NCI-H526 treated with DMSO at 0.1 percent for 48 hours (cell line): ENCODE data around the gene AUTS2.

Experiments used
- DNase-seq: peaks from one replicate; lab custom pipeline; 2025; lab: John Stamatoyannopoulos, UW

AUTS2 gene

GRCh38 chr7:69599955-69600709, 1.9 kb downstream of the AUTS2 start:
- no peak for DNase-seq

- no peak for DNase-seq
These were observed 2.6 kb downstream of the AUTS2 start for GRCh38 chr7:69600710-69601519.

DNA sequence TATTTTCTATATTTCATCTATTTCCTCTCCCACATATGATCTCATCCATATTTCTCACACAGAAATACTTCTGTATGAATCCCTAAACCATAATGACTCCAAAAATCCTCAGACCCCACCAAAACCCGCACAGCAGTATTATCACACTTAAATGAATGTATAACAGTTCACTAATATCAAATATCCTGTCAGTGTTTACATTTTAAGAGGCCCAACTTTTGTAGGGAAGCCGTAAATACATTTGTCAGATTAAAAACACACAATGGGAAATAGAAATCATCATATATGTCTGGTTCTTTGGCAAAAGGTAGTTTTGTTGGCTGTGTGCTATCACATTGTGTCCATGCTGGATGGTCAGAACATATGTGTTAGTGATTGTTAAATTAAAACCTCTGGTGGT, 4.2 kb downstream of the AUTS2 start:
- no peak for DNase-seq

- DNase-seq, result no peak
These were observed 5.1 kb downstream of the AUTS2 start for GRCh38 chr7:69603351-69603750.

GRCh38 chr7:69603937-69604494, 5.7 kb downstream of the AUTS2 start:
- no peak for DNase-seq

DNA sequence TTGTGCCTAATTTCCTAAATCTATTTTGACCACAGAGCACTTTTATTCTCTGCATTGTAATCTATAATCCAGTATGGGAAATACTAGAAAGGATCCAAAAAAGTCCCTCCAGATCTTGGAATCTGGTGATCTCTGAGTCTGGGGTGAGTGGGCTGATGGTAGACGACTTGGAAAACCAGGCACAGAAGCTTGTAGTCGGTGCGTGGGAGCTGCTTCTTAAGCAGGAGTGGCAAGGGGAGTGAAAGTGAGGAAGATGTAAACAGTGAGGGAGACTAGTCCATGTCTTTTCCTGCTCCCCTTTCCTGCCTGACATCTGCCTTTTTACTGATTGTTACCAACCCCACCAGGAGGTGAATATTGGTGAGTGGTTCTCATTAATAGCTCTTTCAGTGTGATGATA, 6.8 kb downstream of the AUTS2 start:
- no peak for DNase-seq

DNA sequence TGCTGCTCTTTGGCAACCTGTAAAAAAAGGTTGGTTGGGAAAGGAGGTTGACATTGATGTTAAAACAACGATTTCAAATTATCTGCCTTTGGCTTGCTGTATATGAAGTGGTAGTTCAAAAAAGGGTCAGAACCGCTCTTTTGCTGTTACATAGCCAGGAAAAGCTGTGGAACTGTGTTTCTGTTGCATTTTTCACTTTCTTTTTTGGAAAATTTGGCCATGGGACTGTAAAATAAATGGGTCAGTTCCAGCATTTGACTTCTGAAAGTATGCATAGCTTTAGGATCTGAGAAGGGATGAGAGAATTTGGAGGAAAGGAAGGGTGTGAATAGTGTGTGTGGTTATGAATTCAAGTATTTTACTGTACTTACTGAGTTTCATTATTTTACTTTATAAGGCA, 7.3 kb downstream of the AUTS2 start:
- no peak for DNase-seq

DNA sequence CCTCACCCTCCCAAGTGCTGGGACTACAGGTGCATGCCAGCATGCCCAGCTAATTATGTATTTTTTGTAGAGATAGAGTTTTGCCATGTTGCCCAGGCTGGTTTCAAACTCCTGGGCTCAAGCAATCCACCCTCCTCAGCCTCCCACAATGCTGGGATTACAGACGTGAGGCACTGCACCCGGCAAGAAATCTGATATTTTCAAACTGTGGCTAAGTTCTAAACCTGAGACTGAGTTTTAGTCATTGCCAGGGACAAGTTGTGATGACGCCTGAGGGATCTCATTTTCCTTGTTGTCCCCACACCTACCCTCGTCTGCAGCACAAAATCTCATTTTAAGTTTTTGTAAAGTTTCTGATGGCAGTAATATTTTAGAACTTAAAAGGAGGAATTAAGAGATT, 9.8 kb downstream of the AUTS2 start:
- DNase-seq, result no peak

- DNase-seq, result no peak
These were observed 10.6 kb downstream of the AUTS2 start for GRCh38 chr7:69608878-69609277.

- peak; percentile 68 for DNase-seq
These were observed 11.5 kb downstream of the AUTS2 start for GRCh38 chr7:69609541-69610373.

GRCh38 chr7:69610374-69611084, 12.3 kb downstream of the AUTS2 start:
- peak; percentile 94 for DNase-seq

DNA sequence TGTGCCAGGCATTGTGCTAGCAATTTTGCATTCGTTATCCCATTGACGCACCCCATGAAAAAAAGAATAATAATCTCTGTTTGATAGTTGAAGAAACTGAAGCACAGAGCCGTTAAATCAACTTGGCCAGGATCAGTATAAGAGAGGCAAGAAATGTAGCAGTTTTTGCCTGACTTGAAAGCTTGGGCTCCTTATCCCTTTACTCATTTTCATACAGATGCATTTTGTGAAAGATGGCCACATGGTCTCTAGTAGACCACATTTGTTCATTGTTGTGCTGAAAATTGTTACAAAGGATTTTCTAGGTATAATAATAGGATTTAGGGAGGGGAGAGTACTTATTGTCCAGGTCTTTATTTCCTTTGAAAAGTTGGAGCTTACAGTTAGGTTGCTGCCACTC, 14.7 kb downstream of the AUTS2 start:
- DNase-seq, result peak; percentile 25

DNA sequence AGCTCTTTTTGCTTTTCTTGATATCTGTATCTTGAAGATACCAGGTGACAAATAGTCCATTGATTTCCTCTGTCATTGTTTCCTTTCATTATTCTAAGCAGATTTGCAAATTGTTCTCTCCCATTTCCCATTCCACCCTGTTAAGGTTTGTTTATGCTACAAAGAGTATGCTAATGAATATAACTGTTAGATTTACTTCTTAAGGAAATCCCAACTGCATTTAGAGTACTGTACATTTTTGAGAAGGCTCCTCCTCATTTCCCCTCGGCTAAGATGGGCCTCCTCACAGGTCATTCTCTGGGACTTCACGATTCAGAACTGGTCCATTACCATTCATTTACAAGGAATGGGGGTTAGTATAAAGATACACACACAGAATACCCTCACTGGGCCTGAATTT, 15.6 kb downstream of the AUTS2 start:
- no peak for DNase-seq

DNA sequence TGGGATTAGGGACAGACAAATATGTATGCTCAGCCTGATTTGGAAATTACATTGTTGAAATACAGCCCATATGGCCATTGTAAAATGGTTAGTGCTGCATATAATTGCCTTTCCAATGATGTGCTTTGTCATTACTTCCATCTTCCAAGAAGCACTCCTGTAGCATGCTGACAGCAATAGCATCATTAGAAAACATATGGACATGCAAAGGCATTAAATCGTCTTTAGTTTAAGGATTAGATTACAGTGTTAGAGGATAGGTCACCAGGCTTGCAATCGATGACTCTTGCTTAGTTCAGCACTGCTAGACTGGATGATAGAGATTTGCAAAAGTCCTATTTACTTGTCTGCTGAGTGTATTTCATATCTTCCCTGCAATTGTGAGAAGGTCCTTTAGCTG, 17.4 kb downstream of the AUTS2 start:
- DNase-seq, result no peak

- DNase-seq, result no peak
These were observed 19.1 kb downstream of the AUTS2 start for GRCh38 chr7:69617364-69617763.

GRCh38 chr7:69619054-69619453, 20.8 kb downstream of the AUTS2 start:
- no peak for DNase-seq

GRCh38 chr7:69619635-69620034, 21.4 kb downstream of the AUTS2 start:
- DNase-seq, result no peak

- no peak for DNase-seq
These were observed 21.8 kb downstream of the AUTS2 start for GRCh38 chr7:69620063-69620462.

DNA sequence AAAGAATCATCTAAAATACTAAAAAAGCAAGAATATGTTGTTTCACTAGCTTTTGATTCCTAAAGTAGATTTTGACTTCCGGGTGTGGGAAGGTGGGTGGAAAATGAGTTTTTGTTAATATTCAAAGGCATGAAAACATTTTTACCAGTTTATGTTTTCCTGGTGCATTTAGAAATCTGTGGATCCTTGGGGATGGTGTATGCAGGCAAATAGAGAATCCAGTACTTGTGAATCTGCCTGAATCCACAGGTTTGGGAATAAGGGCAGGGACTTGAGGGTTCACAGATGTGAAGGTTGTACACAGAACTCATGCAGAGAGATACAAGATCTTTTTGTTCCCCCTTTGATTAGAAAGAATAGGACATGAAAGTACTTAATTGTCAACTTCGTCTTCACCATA, 22.4 kb downstream of the AUTS2 start:
- DNase-seq, result no peak

GRCh38 chr7:69622014-69622835, 23.9 kb downstream of the AUTS2 start:
- no peak for DNase-seq

DNA sequence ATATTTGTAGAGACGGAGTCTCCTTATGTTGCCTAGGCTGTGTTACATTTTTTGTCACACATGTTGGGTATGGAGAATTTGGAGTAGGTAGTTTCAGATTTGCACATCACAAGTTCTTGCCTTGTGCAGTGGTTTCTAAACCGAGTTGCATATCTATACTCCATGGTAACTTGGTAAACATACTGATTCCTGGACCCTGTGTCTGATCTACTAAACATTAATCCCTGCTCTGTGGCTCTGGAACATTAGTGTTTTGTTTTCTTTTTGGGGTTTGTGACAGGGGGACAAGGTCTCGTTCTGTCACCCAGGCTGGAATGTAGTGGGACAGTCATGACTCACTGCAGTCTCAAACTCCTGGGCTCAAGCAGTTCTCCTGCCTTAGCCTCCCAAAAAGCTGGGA, 24.7 kb downstream of the AUTS2 start:
- DNase-seq, result no peak
